GM12864 (cell line): ENCODE measurements around the gene LMX1B.

ENCODE experiments used
- DNase-seq: peaks from one replicate; pipeline ENCODE4 v3.0.0-alpha.2; 2011; ENCODE audit warnings: low read depth
- H3K4me3 ChIP-seq: 2 replicates; pipeline ENCODE4 v1.5.1; 2011; ENCODE audit warnings: mild to moderate bottlenecking, low read depth, low read length, control low read depth
- CTCF ChIP-seq: IDR thresholded peaks from 2 replicates; pipeline ENCODE4 v1.5.1; 2011; ENCODE audit warnings: low read depth, mild to moderate bottlenecking, moderate library complexity, low read length, control low read depth, inconsistent platforms; ENCODE audit errors: missing control alignments

The LMX1B gene

GRCh38 chr9:126614088-126614454 is 343 bp downstream of the LMX1B start:
- no peak for TF ChIP-seq CTCF
- no peak for DNase-seq
- H3K4me3 ChIP-seq: no peak overlapping the region

- no peak overlapping the region for H3K4me3 ChIP-seq
These were observed 922 bp downstream of the LMX1B start for GRCh38 chr9:126614455-126615244.

GRCh38 chr9:126615245-126615790 is 1.6 kb downstream of the LMX1B start:
- TF ChIP-seq CTCF: no peak
- no peak overlapping the region for H3K4me3 ChIP-seq
- no peak for DNase-seq

More at GRCh38 chr9:126614455-126615244, 922 bp downstream of the LMX1B start:
- no peak for TF ChIP-seq CTCF
- DNase-seq: no peak

GRCh38 chr9:126615791-126616447 is 2.2 kb downstream of the LMX1B start:
- H3K4me3 ChIP-seq: no peak overlapping the region
- no peak for DNase-seq
- TF ChIP-seq CTCF: no peak

GRCh38 chr9:126616521-126616976 is 2.8 kb downstream of the LMX1B start:
- no peak for DNase-seq
- TF ChIP-seq CTCF: no peak
- H3K4me3 ChIP-seq: no peak overlapping the region

- H3K4me3 ChIP-seq: no peak overlapping the region
- DNase-seq: no peak
- TF ChIP-seq CTCF: no peak
These were observed 3.5 kb downstream of the LMX1B start for GRCh38 chr9:126617003-126617822.
